BE2C (cell line): ENCODE data around the gene MARVELD3.
"Not testable (repeated sequence)": the region's sequence is repeated elsewhere in the genome, so short reads cannot be mapped to it uniquely, and the experiment has no call there.

Experiments
- DNase-seq: peaks from one replicate; pipeline ENCODE4 v3.0.0-alpha.2; 2020
- H3K27me3 ChIP-seq: fragments of 250-450 bp; sonication (Bioruptor Pico); 2 replicates; pipeline ENCODE4 v1.5.1; 2020; ENCODE audit warnings: mild to moderate bottlenecking
- H3K36me3 ChIP-seq: fragments of 250-450 bp; sonication (Bioruptor Pico); 2 replicates; pipeline ENCODE4 v1.5.1; 2020; ENCODE audit warnings: mild to moderate bottlenecking
- H3K4me1 ChIP-seq: fragments of 250-450 bp; sonication (Bioruptor Pico); 2 replicates; pipeline ENCODE4 v1.5.1; 2020
- H3K4me3 ChIP-seq: 2 replicates; pipeline ENCODE4 v1.5.1; 2011; ENCODE audit warnings: low read depth, low read length
- H3K9me3 ChIP-seq: fragments of 250-450 bp; sonication (Bioruptor Pico); 2 replicates; pipeline ENCODE4 v1.5.1; 2020
- TF ChIP-seq, protein P1 (sequence below): IDR thresholded peaks from 2 replicates; pipeline ENCODE4 v1.5.1; 2012; ENCODE audit warnings: mild to moderate bottlenecking, low read depth, low read length

MARVELD3 gene

DNA sequence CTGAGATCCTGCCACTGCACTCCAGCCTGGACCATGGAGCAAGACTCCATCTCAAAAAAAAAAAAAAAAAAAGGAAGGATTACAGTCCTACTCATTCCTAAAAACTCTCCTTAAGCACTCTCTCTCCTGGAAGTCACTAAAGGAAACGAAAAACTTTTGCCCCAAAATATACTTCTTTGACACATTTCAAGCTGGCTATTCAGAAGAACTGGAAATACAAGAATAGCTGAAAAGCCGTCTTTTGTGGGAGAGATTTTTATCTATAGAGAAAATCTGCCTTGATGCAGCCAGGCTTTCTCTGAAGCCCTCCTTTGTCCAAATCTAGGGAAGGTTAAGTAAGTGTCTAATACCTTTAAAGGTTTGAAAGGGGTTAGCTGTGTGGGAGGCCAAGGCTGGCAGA lies 16.9 kb upstream of the MARVELD3 start:
- TF ChIP-seq, protein P1, sequence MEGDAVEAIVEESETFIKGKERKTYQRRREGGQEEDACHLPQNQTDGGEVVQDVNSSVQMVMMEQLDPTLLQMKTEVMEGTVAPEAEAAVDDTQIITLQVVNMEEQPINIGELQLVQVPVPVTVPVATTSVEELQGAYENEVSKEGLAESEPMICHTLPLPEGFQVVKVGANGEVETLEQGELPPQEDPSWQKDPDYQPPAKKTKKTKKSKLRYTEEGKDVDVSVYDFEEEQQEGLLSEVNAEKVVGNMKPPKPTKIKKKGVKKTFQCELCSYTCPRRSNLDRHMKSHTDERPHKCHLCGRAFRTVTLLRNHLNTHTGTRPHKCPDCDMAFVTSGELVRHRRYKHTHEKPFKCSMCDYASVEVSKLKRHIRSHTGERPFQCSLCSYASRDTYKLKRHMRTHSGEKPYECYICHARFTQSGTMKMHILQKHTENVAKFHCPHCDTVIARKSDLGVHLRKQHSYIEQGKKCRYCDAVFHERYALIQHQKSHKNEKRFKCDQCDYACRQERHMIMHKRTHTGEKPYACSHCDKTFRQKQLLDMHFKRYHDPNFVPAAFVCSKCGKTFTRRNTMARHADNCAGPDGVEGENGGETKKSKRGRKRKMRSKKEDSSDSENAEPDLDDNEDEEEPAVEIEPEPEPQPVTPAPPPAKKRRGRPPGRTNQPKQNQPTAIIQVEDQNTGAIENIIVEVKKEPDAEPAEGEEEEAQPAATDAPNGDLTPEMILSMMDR = no peak
- peaks cover 6% of the 10 kb centered on the region for H3K27me3 ChIP-seq
- no peaks in the 10 kb centered on the region for H3K4me1 ChIP-seq
- H3K36me3 ChIP-seq = no peaks in the 10 kb centered on the region
- H3K4me3 ChIP-seq = no peak overlapping the region
- H3K9me3 ChIP-seq = no peaks in the 10 kb centered on the region
- DNase-seq = no peak

DNA sequence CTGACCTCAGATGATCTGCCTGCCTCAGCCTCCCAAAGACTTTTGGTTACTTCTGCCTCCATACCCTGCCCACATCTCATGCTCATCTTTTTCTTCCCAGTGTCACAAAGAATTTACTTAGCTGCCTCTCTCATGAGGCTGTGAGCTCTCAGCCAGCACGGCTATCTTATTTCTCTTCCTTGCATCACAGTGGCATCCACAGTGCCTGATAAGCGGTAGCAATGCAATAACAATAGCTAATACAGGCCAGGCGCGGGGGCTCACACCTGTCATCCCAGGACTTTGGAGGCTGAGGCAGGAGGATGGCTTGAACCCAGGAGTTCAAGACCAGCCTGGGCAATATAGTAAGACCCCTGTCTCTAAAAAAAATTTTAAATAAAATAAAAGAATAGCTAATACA lies 15.5 kb upstream of the MARVELD3 start:
- Histone ChIP-seq H3K4me1 (no peaks in the 10 kb centered on the region), H3K9me3 (no peaks in the 10 kb centered on the region), H3K27me3 (peaks cover 10% of the 10 kb centered on the region), H3K4me3 (no peak overlapping the region), H3K36me3 (no peaks in the 10 kb centered on the region)
- TF ChIP-seq, protein P1 = no peak
- no peak for DNase-seq

DNA sequence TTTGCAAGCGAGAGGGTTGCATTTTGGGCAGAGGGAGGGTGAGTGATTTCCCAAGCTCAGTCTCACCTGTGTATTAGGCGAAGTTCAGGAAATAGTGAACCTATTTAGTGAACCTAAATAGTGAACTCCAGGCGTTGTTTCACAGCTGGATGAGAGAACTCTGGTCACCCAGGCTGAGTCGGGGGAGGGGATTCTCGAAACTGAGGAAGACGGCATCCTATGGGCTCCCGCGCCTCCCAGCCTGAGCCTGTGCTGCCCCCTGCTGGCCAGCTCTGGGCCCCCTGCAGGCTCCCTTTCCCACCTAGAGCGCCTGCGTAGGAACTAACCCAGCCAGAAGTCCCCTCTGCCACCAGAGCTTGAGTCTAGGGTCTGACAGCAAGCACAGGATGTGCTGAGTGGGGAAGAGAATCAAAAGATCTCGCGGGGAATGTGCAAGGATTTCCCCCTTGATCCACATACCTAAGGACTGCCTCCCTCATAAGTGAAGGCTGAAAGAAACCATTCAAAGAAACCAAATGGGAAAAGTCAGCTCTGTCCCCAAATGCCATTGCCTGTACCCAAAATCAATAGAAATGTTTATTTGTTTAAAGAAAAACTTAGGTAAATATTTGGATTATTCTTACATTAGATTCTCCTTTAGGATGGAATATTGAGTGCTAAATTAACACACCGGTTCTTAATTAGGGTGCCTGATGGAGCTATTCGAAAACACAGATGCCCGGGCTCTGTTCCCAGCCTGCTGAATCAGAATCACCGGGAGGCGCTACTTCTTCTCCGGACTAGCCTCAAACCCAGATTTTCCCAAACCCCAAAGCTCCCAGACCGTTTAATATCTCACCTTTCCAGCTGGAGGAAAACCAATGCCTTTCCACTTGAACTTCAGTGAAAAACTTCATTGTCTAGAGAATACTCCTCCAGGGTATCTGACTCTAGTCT lies 14.8 kb upstream of the MARVELD3 start:
- DNase-seq = peak; percentile 87
- peaks cover 10% of the 10 kb centered on the region for H3K27me3 ChIP-seq
- TF ChIP-seq, protein P1 = peak; percentile 83
- H3K9me3 ChIP-seq = no peaks in the 10 kb centered on the region
- H3K36me3 ChIP-seq = no peaks in the 10 kb centered on the region
- no peak overlapping the region for H3K4me3 ChIP-seq
- no peaks in the 10 kb centered on the region for H3K4me1 ChIP-seq

DNA sequence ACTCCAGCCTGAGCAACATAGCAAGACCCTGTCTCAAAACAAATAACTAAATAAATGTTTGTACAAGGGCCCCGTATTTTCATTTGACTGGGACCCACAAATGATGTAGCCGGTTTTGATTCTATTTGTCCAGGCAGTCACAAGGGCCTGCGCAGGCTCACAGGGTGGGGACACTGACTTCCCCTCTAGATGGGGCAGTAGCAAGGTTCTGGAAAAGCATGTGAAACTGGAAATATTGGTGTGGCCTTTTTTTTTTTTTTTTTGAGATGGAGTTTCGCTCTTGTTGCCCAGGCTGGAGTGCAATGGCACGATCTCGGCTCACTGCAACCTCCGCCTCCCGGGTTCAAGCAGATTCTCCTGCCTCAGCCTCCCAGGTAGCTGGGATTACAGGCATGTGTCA lies 11.0 kb upstream of the MARVELD3 start:
- H3K4me1 ChIP-seq, H3K4me3 ChIP-seq, H3K9me3 ChIP-seq, H3K27me3 ChIP-seq, DNase-seq, H3K36me3 ChIP-seq: not testable (repeated sequence)

DNA sequence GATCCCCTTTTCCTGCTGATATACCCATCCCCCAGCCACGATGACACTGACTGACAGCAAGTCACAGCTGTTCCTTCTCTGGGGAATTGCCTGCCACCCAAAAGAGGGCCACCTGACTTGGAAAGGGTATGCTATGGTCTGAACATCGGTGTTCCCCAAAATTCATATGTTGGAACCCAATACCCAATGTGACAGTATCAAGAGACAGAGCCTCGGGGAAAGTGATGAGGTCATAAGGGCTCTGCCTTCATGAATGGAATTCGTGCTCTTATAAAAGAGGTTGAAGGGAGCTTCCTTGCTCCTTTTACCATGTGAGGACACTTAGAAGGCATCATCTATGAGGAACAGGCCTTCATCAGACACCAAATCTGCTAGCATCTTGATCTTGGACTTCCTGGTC lies 7.6 kb upstream of the MARVELD3 start:
- Histone ChIP-seq H3K4me3 (no peak overlapping the region), H3K4me1 (no peaks in the 10 kb centered on the region), H3K9me3 (no peaks in the 10 kb centered on the region), H3K27me3 (peaks cover 5% of the 10 kb centered on the region; the same call in 1 of the 2 replicates), H3K36me3 (no peaks in the 10 kb centered on the region)
- TF ChIP-seq, protein P1 = no peak
- no peak for DNase-seq

DNA sequence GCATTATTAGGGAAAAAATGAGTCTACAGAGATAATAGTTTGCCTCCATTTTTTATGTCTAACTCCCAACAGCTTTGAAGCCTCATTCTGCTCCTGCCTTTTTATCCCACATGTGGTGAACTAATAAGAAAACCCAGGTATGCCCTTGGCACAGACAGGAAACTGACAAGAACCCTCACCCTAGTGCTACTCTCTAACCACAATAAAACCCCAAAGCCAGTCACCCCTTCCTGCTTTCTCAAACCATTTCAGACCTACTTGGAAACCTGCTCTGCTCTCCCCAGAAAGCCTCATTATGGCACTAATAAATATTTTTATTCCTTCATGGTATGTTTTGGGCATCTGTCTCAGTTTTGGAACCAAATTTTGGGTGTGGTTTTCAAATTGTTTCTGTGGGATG lies 3.9 kb upstream of the MARVELD3 start:
- peaks cover 25% of the 10 kb centered on the region for H3K27me3 ChIP-seq
- no peak for DNase-seq
- no peaks in the 10 kb centered on the region; the same call in 1 of the 2 replicates for H3K9me3 ChIP-seq
- TF ChIP-seq, protein P1 = no peak
- no peak overlapping the region for H3K4me3 ChIP-seq
- H3K36me3 ChIP-seq = no peaks in the 10 kb centered on the region
- no peaks in the 10 kb centered on the region for H3K4me1 ChIP-seq
